Right lobe of liver (tissue), 6 donors: ENCODE results near the gene PROC. TPM values are rescaled to one million over a fixed set of nuclear protein-coding genes. Genes with fewer than 3 reads are reported as not detected.

ENCODE experiments used
- ATAC-seq, 4 donors: fragments of 200-7000 bp; cut with Tn5 transposase; one replicate each; pipeline ENCODE4 v1.9.1; 2020; ENCODE audit warnings: mild to moderate bottlenecking in 4 of 4, moderate library complexity in 4 of 4
- DNase-seq, 3 donors: peaks; one replicate each; pipeline ENCODE4 v3.0.0-alpha.2; 2020
- H3K27ac ChIP-seq, 3 donors: fragments of 200-600 bp; one replicate each; pipeline ENCODE4 v1.8.0; 2022
- H3K27me3 ChIP-seq, 2 donors: fragments of 200-600 bp; one replicate each; pipeline ENCODE4 v1.8.0; 2022
- H3K36me3 ChIP-seq, 4 donors: fragments of 200-600 bp; sonication (generic) in 1 of 4; one replicate each; pipeline versions ENCODE4 v1.5.1 to v1.8.0; 2017 to 2022; ENCODE audit warnings: control low read depth in 1 of 4
- H3K4me1 ChIP-seq, 4 donors: fragments of 200-600 bp; sonication (generic) in 1 of 4; one replicate each; pipeline versions ENCODE4 v1.5.1 to v1.8.0; 2017 to 2022; ENCODE audit warnings: control low read depth in 1 of 4
- H3K4me3 ChIP-seq, 3 donors: fragments of 200-600 bp; one replicate each; pipeline ENCODE4 v1.8.0; 2022
- H3K9me3 ChIP-seq, 4 donors: fragments of 200-600 bp; sonication (generic) in 1 of 4; one replicate each; pipeline versions ENCODE4 v1.5.1 to v1.8.0; 2017 to 2022; ENCODE audit warnings: control low read depth in 1 of 4
- POLR2A ChIP-seq: fragments of 450-650 bp; IDR thresholded peaks from one replicate; pipeline ENCODE4 v1.6.1; 2017; ENCODE audit warnings: antibody characterized with exemption, mild to moderate bottlenecking
- WGBS: methylation state at CpG from one replicate; pipeline ENCODE4 v1.1.6; 2018; ENCODE audit warnings: low coverage, low lambda C conversion rate; ENCODE audit not compliant: insufficient coverage; ENCODE audit errors: missing lambda C conversion rate; 5-methylcytosine and 5-hydroxymethylcytosine counted together
- intact Hi-C, 2 donors: fragments of 100-400 bp; cut with DNase I; formaldehyde crosslinking; loops; one replicate each; pipeline versions ENCODE4 v1.11.2 to v1.14.1; 2022
- total RNA-seq, 6 experiments: library from RNA; depleted of rRNA in 2 of 6; stranded (reverse); fragments of >200 nt in 2 of 6; fragmentation: NEBNext Ultra II Directional in 3 of 6; extraction: Animal tissue kit (Norgen Biotek cat#: 25700) in 3 of 6; gene quantifications; one replicate each; pipeline versions ENCODE4 v1.1.0 to v1.2.4, GENCODE V29; 2016 to 2023
- TF ChIP-seq, protein P1 (sequence below), 4 donors: fragments of 200-600 bp in 3 of 4; fragments of 450-650 bp in 1 of 4; IDR thresholded peaks; one replicate each; pipeline versions ENCODE4 v1.5.1 to v1.8.0; 2016 to 2022; ENCODE audit warnings: antibody characterized with exemption in 4 of 4, mild to moderate bottlenecking in 2 of 4
- donor health status: DM: no; HTN: yes; CAD: no.
- donor health status: DM: no; HTN: no; CAD: no.
- donor health status: DM: no; HTN: no; CAD: no.
- donor health status: DM: no; HTN: yes; CAD: no.
- donor health status: DM: no; HTN: yes; CAD: no.

Gene PROC
- total RNA-seq, 6 experiments from 2014 or later: 224 to 447 (median 319) TPM

GRCh38 chr2:127453013-127453391, 34.8 kb downstream of the PROC start:
- H3K27ac ChIP-seq: no peak overlapping the region
- DNase-seq (no peak), ATAC-seq (no peak)
- no peak for TF ChIP-seq POLR2A
- TF ChIP-seq, protein P1, sequence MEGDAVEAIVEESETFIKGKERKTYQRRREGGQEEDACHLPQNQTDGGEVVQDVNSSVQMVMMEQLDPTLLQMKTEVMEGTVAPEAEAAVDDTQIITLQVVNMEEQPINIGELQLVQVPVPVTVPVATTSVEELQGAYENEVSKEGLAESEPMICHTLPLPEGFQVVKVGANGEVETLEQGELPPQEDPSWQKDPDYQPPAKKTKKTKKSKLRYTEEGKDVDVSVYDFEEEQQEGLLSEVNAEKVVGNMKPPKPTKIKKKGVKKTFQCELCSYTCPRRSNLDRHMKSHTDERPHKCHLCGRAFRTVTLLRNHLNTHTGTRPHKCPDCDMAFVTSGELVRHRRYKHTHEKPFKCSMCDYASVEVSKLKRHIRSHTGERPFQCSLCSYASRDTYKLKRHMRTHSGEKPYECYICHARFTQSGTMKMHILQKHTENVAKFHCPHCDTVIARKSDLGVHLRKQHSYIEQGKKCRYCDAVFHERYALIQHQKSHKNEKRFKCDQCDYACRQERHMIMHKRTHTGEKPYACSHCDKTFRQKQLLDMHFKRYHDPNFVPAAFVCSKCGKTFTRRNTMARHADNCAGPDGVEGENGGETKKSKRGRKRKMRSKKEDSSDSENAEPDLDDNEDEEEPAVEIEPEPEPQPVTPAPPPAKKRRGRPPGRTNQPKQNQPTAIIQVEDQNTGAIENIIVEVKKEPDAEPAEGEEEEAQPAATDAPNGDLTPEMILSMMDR (IDR thresholded peaks at IDR 0.05): no peak
- H3K27me3 ChIP-seq: no peaks in the 10 kb centered on the region
- WGBS: 71% methylated on average over 1 of the region's 3 CpGs
- intact Hi-C loops: no loop called here
- H3K36me3 ChIP-seq: no peaks in the 10 kb centered on the region
- peaks cover 0 to 31% (median 13%) of the 10 kb centered on the region in 4 donors for H3K4me1 ChIP-seq
- H3K9me3 ChIP-seq: no peaks in the 10 kb centered on the region
- no peak overlapping the region for H3K4me3 ChIP-seq

DNA sequence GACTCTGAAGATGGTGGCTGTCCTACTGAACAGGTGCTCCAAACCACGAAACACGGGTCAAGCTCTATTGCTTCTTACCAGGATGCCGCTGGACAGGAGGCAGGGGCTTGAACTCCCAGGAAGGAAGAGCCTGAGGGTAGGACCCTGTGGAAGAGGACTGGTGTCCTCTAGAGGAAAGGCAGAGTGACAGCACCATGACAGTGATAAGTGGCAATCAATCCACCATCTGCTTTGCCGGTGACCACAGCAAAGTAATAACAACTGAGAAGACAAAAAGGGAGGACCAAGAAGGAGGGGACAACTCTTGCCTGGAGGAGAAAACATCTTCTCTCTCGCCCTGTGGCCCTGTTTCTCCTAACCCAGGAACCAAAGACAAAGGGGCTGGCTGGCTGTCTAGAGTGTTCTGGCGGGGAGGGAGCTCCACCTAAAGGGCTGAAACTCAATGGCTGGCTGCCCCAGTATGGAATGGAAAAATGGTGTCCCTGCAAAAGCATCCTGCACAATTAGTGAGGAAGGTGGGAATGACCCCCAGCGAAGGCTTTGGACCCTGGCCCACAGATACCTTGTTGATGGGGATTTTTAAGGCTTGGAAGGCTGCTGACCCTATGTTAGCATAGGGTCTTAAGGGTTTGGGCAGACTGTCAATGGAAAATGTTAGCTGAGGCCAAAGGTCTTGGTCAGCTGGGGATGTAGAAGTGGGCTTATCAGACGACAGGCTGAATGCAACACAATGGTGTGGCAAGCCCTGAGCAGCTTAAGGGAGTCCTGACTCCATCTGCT, 35.4 kb downstream of the PROC start:
- intact Hi-C loops: no loop called here
- TF ChIP-seq, protein P1 (IDR thresholded peaks at IDR 0.05): peak; percentile 34 to 54 (median 43)
- TF ChIP-seq POLR2A: no peak
- DNase-seq (no peak), ATAC-seq (peak; percentile 49 to 66 (median 50))
- Histone ChIP-seq H3K36me3 (no peaks in the 10 kb centered on the region), H3K27me3 (no peaks in the 10 kb centered on the region), H3K27ac (peak overlapping the region in 2 of 3 donors; percentile 82 to 87), H3K4me3 (no peak overlapping the region), H3K9me3 (no peaks in the 10 kb centered on the region), H3K4me1 (peaks cover 0 to 31% (median 13%) of the 10 kb centered on the region in 4 donors)
- WGBS: 47% methylated on average over 4 of the region's 8 CpGs

GRCh38 chr2:127454595-127455565, 36.7 kb downstream of the PROC start:
- Histone ChIP-seq H3K36me3 (no peaks in the 10 kb centered on the region), H3K27me3 (no peaks in the 10 kb centered on the region), H3K4me1 (peaks cover 0 to 31% (median 13%) of the 10 kb centered on the region in 4 donors), H3K27ac (peak overlapping the region; percentile 51 to 87 (median 82)), H3K4me3 (peak overlapping the region in 2 of 3 donors; percentile 33 to 38), H3K9me3 (no peaks in the 10 kb centered on the region)
- TF ChIP-seq, protein P1 (IDR thresholded peaks at IDR 0.05): peak in 1 of 4 donors; percentile 2
- no peak for TF ChIP-seq POLR2A
- peak; percentile 91 to 96 (median 94) for ATAC-seq
- intact Hi-C loops: no loop called here
- peak; percentile 82 to 94 (median 92) for DNase-seq
- 21% methylated on average over 17 of the region's 19 CpGs for WGBS

GRCh38 chr2:127455566-127456493, 37.6 kb downstream of the PROC start:
- peak in 3 of 4 donors; percentile 1 to 34 (median 1) for ATAC-seq
- no peak for DNase-seq
- intact Hi-C loops: no loop called here
- Histone ChIP-seq H3K36me3 (no peaks in the 10 kb centered on the region), H3K27ac (peak overlapping the region; percentile 51 to 87 (median 82)), H3K9me3 (no peaks in the 10 kb centered on the region), H3K4me1 (peaks cover 0 to 31% (median 13%) of the 10 kb centered on the region in 4 donors), H3K4me3 (peak overlapping the region in 2 of 3 donors; percentile 33 to 38), H3K27me3 (no peaks in the 10 kb centered on the region)
- WGBS: 40% methylated on average over 13 of the region's 13 CpGs
- no peak for TF ChIP-seq POLR2A
